Islet of Langerhans (tissue), 1 donor: Measurements from ENCODE around the gene ATP11A.

Source experiments
- FAIRE-seq: peaks from one replicate; lab custom pipeline; 2011; peaks lifted over from hg19 to GRCh38; lab: Jason Lieb, UNC

The ATP11A gene

GRCh38 chr13:112821340-112822055 lies 131.7 kb downstream of the ATP11A start:
- FAIRE-seq, result no peak

DNA sequence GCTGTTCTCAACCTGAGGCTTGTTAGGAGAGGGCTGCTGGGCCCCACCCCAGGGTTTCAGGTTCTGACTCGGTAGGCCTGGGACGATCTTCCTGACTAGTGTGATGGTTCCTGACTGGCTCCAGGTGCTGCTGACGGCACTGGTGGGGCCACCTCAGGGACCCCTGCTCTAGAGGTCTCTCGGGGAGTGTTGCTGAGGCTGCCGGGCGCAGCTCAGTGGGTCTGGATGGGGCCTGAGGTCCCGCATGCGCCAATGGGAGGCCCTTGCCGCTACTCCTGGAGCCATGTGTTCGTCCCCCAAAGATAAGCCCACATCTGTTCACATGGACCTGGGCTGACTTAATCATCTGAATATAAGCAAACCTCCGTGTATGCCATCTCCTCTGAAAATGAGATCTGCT lies 133.0 kb downstream of the ATP11A start:
- FAIRE-seq, result no peak

- FAIRE-seq, result no peak
Measured at GRCh38 chr13:112824429-112824828, 134.6 kb downstream of the ATP11A start.

DNA sequence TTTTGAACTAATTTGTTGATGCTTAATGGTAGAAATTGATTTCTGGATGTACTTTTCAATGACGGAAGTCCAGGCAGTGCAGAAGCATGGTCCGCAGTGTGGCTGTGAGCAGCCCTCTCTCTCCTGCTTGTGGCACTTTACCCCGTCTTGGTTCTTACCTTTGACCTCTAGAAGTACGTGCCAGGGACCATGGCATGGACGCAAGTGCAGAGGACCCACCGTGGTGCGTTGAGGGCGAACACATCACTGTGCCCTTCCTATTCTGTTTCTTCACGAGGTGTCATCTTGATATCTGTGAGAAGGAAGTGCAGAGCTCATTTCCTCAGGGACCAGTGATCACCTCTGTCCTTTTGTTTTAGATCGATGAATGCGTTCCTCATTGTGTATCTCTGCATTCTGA lies 135.2 kb downstream of the ATP11A start:
- no peak for FAIRE-seq

DNA sequence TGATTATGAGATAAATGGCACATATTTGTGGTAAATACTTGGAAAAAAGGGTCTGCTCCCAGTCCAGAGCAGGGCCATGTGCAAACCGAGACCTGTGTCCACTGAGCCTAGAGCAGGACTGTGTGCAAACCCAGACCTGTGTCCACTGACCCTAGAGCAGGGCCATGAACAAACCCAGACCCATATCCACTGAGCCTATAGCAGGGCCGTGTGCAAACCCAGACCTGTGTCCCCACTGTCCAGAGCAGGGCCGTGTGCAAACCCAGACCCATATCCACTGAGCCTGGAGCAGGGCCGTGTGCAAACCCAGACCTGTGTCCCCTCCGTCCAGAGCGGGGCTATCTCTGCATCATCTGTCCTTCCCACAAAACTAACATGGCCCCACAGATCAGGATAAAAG lies 136.0 kb downstream of the ATP11A start:
- FAIRE-seq, result no peak

DNA sequence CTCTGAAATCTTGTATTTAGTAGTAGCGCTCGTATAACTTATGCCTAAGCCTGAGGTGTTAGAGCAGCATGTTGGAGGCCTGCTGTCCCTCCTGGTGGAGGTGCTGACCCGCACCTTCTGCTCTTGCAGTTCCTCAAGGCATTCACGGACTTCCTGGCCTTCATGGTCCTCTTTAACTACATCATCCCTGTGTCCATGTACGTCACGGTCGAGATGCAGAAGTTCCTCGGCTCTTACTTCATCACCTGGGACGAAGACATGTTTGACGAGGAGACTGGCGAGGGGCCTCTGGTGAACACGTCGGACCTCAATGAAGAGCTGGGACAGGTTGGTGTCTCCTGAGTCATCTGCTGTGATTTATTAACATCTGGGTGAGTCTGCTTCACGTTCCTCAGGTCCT lies 136.7 kb downstream of the ATP11A start:
- no peak for FAIRE-seq

- no peak for FAIRE-seq
Measured at GRCh38 chr13:112828082-112828699, 138.4 kb downstream of the ATP11A start.

GRCh38 chr13:112828756-112829155 lies 138.9 kb downstream of the ATP11A start:
- FAIRE-seq, result no peak

DNA sequence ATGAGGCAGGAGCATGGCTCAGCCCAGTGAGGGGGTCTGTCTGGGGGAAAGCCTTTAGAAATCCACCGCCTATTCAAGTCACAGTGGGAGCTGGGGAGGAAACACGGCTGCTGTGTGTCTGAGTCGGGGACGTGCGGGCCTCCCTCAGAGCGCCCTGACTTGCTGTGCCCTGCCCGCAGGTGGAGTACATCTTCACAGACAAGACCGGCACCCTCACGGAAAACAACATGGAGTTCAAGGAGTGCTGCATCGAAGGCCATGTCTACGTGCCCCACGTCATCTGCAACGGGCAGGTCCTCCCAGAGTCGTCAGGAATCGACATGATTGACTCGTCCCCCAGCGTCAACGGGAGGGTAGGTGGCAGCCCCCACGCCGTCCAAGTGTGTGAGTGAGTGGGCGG lies 141.4 kb downstream of the ATP11A start:
- no peak for FAIRE-seq

DNA sequence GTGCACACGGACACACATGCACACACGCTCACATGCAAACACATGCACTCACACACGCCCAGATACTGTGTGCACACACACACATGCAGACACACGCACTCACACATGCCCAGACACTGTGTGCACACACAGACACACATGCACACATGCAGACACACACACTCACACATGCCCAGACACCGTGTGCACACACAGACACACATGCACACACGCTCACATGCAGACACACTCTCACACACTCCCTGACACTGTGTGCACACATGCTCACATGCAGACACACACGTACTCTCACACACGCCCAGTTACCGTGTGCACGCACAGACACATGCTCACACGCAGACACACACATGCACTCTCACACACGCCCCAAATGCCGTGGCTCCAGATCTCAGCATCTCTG lies 142.0 kb downstream of the ATP11A start:
- no peak for FAIRE-seq

- FAIRE-seq, result no peak
Measured at GRCh38 chr13:112832811-112833210, 143.0 kb downstream of the ATP11A start.

- FAIRE-seq, result no peak
Measured at GRCh38 chr13:112833551-112834257, 143.9 kb downstream of the ATP11A start.

- FAIRE-seq, result no peak
Measured at GRCh38 chr13:112835344-112835743, 145.5 kb downstream of the ATP11A start.

DNA sequence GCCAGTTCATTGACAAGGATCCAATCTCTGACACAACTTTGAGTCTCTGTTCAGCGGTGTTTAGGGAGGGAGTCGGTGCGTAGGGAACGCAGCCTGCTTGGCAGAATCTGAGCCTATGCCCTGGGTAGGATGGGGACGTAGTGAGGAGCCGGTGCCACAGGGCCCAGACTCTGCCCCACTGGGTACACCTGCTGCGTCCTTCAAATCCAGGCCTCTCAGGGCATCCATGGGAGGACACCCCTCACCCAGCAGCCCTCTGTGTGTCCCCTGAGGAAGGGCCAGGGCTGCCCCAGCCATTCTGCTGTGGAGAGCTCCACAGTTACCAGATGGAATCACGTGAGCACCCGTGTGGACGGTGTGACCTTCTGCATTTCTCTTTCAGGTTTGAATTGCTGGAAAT lies 146.0 kb downstream of the ATP11A start:
- no peak for FAIRE-seq

- no peak for FAIRE-seq
Measured at GRCh38 chr13:112836940-112837339, 147.1 kb downstream of the ATP11A start.

- no peak for FAIRE-seq
Measured at GRCh38 chr13:112837371-112838037, 147.7 kb downstream of the ATP11A start.

DNA sequence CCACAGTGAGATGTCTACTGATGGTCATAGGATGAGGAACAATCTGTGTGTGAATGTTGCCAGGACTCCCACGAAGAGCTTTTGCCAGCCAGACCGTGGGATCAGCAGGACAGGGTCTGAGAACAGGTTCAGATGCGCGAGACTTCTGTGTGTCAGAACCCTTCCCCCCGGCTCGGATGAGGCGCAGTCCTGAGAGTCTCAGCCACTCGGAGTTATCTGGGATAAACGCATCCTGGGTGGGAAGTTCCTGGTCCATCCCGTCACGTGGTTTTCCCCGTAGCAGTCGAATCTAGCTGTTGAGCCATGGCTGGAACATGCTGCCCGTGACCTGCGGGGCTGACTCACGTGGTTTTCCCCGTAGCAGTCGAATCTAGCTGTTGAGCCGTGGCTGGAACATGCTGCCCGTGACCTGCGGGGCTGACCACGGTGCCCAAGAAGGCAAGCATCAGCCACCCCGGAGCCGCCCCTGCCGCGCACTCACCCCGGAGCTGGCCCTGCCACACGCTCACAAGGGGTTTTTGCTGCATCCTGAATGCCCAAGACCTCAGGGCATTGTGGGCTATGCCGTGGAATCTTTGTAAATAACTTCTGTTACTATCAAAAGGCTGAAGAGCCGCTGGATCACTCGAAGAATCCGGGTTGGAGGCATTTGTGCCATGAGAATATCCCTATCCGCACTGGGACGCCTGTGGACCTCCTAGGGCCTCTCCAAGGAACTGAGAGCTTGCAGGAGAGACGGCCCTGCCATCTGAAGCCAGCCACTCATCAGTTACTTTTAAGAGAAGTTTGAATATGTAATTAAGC lies 148.4 kb downstream of the ATP11A start:
- no peak for FAIRE-seq

DNA sequence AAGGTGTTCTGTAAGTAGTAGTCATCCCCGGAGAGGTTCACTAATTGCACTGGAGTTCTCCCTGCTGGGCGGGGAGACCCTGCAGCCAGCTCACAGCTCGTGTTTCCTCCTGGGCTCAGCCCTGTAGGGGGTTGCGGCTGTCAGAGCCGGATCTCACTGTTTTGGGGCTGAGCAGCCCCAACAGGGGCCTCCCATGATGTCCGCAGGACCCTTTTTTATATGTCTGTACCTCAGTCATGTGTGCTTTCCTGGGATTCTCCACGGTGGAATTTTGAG lies 148.9 kb downstream of the ATP11A start:
- no peak for FAIRE-seq

GRCh38 chr13:112839356-112840105 lies 149.7 kb downstream of the ATP11A start:
- no peak for FAIRE-seq

- no peak for FAIRE-seq
Measured at GRCh38 chr13:112840472-112841302, 150.8 kb downstream of the ATP11A start.
